Stimulated activated CD4-positive, alpha-beta T cell treated with anti-CD3 and anti-CD28 coated beads, Interleukin-2, amount 100 ng/mL, for 24 hours (primary cell): ENCODE results near the gene NCBP2.

Source experiments
- DNase-seq, 2 donors: peaks; one replicate each; pipeline ENCODE4 v3.0.0-alpha.2; 2020

NCBP2 gene

GRCh38 chr3:196932600-196932999, 9.7 kb downstream of the NCBP2 start:
- no peak for DNase-seq

- DNase-seq: no peak
Measured at GRCh38 chr3:196931828-196932587, 10.3 kb downstream of the NCBP2 start.

GRCh38 chr3:196931157-196931556, 11.2 kb downstream of the NCBP2 start:
- no peak for DNase-seq

- no peak for DNase-seq
Measured at GRCh38 chr3:196927571-196928453, 14.5 kb downstream of the NCBP2 start.

- no peak for DNase-seq
Measured at GRCh38 chr3:196920733-196921132, 21.6 kb downstream of the NCBP2 start.

GRCh38 chr3:196918968-196919367, 23.4 kb downstream of the NCBP2 start:
- no peak for DNase-seq

- DNase-seq: no peak
Measured at GRCh38 chr3:196916995-196917394, 25.3 kb downstream of the NCBP2 start.

GRCh38 chr3:196916221-196916620, 26.1 kb downstream of the NCBP2 start:
- no peak for DNase-seq

- no peak for DNase-seq
Measured at GRCh38 chr3:196915375-196915774, 27.0 kb downstream of the NCBP2 start.

- DNase-seq: no peak
Measured at GRCh38 chr3:196914866-196915265, 27.5 kb downstream of the NCBP2 start.

- no peak for DNase-seq
Measured at GRCh38 chr3:196903740-196904139, 38.6 kb downstream of the NCBP2 start.

GRCh38 chr3:196902296-196902695, 40.0 kb downstream of the NCBP2 start:
- DNase-seq: no peak

GRCh38 chr3:196901768-196902167, 40.6 kb downstream of the NCBP2 start:
- DNase-seq: no peak

- DNase-seq: no peak
Measured at GRCh38 chr3:196896229-196896628, 46.1 kb downstream of the NCBP2 start.

GRCh38 chr3:196894557-196895295, 47.6 kb downstream of the NCBP2 start:
- no peak for DNase-seq

GRCh38 chr3:196889844-196890708, 52.3 kb downstream of the NCBP2 start:
- no peak for DNase-seq

- DNase-seq: no peak
Measured at GRCh38 chr3:196886144-196886543, 56.2 kb downstream of the NCBP2 start.
